Epithelial cell of esophagus (primary cell): ENCODE measurements around the gene OR51E2.

Experiments
- DNase-seq: peaks from one replicate; pipeline ENCODE4 v3.0.0; 2010; ENCODE audit warnings: low read depth
- H3K4me3 ChIP-seq: 2 replicates; pipeline ENCODE4 v1.5.1; 2011; ENCODE audit warnings: mild to moderate bottlenecking, low read length, control low read depth
- TF ChIP-seq, protein P1 (sequence below): IDR thresholded peaks from 2 replicates; pipeline ENCODE4 v1.5.1; 2011; ENCODE audit warnings: low read depth, mild to moderate bottlenecking, low read length, control low read depth, inconsistent platforms; ENCODE audit not compliant: insufficient read depth; ENCODE audit errors: missing control alignments

OR51E2 gene

DNA sequence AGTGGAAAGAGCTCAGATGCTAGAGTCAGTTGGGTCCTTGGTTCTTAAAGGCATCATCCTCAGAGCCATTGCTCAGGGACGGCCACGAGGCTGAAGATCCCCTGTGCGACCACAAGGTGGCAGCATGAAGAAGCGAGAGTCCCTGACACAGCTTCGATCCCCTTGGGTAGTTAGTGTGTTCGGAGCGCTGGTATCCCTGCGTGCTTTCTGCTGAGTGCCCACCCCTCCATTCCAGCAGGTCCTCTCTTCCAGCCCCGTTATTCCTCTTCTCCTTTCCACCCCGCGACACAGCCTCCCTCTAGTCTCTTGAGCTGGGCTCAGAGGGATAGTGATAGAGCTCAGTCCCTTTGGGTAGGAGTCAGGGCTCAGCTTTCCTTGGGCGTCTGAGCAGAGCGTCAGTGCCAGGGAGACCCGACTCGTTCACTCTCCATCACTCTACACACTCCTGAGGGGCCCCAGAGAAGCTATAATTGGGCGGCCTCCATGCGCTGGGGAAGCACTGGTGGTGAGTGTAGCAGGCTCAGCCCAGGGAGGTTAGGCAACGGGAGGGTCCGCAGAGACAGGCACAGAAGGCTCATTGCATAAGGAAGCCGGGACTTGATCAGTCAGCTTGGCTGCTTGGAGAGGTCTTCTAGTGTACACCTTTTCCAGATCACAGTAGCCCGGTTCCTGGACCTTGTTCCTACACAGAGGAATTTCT, 60.5 kb downstream of the OR51E2 start, which contains the start of gene OR51D1:
Gene OR51D1, plus strand, starts transcription at position 516 of the 700 bp plus-strand sequence. CDS start 2,314 bp downstream, outside the sequence.
- no peak within 1 kb of the TSS for H3K4me3 ChIP-seq
- TF ChIP-seq, protein P1, sequence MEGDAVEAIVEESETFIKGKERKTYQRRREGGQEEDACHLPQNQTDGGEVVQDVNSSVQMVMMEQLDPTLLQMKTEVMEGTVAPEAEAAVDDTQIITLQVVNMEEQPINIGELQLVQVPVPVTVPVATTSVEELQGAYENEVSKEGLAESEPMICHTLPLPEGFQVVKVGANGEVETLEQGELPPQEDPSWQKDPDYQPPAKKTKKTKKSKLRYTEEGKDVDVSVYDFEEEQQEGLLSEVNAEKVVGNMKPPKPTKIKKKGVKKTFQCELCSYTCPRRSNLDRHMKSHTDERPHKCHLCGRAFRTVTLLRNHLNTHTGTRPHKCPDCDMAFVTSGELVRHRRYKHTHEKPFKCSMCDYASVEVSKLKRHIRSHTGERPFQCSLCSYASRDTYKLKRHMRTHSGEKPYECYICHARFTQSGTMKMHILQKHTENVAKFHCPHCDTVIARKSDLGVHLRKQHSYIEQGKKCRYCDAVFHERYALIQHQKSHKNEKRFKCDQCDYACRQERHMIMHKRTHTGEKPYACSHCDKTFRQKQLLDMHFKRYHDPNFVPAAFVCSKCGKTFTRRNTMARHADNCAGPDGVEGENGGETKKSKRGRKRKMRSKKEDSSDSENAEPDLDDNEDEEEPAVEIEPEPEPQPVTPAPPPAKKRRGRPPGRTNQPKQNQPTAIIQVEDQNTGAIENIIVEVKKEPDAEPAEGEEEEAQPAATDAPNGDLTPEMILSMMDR = peak; percentile 93
- DNase-seq = peak; percentile 73

DNA sequence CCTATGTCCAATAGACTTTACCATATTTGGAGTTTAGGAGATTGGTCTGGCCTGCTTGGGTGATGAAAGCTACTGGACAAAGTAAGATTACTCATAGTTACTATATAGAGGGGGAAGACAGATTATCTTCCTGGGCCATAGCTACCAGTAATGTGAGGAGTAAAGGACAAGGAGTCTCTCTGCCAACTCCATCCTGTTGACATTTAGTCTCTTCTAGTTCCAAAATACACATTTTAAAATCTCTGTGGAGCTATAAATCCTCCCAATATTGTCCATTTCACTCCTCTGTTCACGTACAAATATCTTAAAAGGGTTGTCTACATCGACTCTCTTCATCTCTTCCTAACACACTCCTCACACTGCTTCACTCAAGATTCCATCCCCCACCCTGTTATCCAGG, 61.5 kb downstream of the OR51E2 start:
- DNase-seq = no peak
- TF ChIP-seq, protein P1 = no peak
- H3K4me3 ChIP-seq = no peak overlapping the region
